UCSD-AML1 (cell line): ENCODE measurements around the gene SERPINE1.
"Not testable (repeated sequence)": the region's sequence is repeated elsewhere in the genome, so short reads cannot be mapped to it uniquely, and the experiment has no call there.

ENCODE experiments used
- DNase-seq: peaks from one replicate; lab custom pipeline; 2025; ENCODE audit not compliant: unreplicated experiment; lab: John Stamatoyannopoulos, UW

Gene SERPINE1

DNA sequence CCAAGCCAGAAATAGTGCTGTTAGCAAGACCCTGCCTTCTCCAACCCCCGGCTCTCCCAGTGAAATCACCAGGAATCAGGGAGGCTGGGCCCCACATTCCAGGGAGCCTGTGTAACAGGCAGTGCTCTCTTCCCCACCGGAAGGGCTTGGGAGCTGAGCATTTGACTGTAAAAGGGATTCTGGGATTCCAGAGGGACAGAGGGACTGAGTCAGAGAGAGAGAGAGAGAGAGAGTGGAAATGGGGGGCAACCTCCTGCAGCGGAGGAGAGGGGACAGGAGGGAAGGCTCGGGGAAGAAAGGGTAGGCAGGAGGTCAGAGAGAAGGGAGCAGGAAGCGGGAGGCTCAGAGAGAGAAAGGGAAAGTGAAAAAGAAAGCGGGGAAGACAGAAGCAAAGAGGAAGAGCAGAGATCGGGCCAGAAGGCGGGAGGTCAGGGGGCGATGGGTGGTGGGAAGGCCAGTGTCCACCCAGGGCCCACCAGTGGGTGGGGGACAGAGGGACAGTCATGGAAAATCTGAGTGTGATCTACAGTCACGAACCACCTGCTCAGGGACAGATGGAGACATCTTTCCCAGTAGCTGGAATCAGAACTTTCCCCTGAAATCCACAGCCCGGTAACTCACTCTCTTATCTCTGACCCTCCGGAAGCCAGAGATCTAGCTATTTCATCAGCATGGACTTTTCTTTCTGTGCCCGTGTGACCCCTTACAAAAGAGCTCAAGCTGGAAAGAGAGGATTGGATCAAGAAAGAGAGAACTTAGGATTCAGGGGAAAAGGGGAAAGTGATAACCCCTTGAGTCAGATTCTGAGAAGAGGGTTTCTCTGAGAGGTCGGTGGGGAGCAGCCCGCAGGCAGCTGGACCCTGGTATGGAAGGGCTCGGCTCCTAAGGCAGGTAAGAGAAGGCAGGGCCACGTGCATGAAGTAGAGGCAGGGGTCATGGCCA lies 4.6 kb upstream of the SERPINE1 start:
- DNase-seq = no peak

DNA sequence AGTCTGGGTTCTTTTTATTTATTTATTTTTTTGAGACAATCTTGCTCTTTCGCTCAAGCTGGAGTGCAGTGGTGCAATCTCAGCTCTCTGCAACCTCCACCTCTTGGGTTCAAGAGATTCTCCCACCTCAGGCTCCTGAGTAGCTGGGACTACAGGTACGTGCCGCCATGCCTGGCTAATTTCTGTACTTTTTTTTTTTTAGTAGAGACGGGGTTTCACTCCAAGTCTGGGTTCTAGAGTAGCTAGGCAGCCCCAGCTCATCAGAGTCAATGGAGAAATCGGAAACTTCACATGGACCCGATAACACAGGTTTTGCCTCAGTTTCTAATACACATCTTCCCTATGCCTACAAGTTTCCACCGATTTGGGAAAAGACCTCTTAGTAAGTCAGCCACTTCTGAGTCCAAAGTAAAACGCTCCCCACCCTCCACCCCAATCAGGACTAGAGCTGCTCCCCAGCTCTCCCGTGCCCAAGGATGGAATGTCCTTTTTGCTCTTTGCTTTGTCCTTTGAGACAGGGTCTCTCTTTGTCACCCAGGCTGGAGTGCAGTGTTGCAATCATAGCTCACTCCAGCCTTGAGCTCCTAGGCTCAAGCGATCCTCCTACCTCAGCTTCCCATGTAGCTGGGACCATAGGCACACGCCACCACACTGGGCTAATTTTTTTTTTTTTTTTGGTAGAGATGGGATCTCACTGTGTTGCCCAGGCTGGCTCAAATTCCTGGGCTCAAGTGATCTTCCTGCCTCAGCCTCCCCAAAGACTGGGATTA lies 3.8 kb upstream of the SERPINE1 start:
- DNase-seq = no peak

DNA sequence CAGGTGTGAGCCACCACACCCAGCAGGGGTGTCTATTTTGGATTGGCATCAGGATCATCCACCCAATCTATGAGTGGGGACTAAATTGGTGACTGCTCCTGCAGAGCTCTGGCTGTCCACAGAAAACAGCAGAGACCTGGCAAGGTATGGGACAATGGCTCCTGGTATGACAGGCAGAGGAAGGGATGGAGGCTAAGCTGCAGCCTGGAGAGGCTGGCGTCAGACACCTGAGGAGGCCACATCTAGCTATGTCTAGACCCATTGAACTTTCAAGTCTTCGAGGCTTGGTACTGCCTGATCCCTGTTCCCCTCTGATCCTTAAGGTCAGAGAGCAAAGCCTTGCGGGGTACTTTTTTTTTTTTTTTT lies 3.2 kb upstream of the SERPINE1 start:
- DNase-seq = no peak

DNA sequence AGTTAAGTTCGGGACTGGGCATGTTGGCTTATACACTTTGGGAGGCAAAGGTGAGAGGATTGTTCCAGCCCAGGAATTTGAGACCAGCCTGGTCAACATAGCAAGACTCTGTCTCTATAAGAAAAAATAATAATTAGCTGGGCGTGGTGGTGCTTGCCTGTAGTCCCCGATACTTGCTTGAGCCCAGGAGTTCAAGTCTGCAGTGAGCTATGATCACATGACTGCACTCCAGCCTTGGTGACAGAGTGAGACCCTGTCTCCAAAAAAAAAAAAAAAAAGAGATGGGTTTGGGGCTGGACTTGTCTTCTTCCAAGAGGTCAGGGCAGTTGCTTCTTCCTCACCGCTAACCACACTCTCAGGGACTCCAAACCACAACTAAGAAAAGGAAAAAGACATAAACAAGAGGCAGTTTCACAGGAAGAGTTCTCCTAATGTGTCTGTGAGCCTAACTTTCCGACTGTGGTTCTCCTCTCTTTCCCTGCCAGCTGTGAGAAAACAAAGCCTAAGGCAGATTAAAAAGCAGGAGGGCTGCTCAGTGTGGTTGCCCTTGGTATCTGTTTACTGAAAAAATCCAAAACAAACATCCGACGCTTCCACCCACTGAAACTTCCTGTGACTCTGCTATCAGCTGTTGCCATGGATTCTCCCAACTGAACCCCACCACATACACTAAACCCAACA lies 2.4 kb upstream of the SERPINE1 start:
- DNase-seq = peak; percentile 13

DNA sequence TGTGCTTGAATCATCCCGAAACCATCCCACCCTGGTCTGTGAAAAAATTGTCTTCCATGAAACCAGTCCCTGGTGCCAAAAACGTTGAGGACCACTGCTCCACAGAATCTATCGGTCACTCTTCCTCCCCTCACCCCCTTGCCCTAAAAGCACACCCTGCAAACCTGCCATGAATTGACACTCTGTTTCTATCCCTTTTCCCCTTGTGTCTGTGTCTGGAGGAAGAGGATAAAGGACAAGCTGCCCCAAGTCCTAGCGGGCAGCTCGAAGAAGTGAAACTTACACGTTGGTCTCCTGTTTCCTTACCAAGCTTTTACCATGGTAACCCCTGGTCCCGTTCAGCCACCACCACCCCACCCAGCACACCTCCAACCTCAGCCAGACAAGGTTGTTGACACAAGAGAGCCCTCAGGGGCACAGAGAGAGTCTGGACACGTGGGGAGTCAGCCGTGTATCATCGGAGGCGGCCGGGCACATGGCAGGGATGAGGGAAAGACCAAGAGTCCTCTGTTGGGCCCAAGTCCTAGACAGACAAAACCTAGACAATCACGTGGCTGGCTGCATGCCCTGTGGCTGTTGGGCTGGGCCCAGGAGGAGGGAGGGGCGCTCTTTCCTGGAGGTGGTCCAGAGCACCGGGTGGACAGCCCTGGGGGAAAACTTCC lies 784 bp upstream of the SERPINE1 start:
- DNase-seq = no peak

DNA sequence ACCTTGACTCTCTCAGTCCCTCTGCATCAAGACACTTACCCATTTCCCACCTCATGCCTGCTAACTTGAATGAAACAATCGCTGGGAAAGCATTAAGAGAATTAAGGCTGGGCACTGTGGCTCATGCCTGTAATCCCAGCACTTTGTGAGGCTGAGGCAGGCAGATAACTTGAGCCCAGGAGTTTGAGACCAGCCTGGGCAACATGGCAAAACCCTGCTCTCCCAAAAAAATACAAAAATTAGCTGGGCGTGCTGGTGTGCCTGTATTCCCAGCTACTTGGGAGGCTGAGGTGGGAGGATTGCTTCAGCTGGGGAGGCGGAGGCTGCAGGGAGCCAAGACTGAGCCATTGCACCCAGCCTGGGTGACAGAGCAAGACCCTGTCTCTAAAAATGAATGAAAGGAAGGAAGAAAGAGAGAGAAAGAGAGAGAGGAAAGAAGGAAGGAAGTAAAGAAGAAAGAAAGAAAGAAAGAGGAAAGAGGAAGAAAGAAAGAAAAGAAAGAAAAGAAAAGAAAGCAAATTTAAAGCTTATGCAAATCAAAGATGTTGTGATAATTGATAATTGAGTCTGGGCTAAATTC lies 646 bp downstream of the SERPINE1 start:
- DNase-seq = no peak

DNA sequence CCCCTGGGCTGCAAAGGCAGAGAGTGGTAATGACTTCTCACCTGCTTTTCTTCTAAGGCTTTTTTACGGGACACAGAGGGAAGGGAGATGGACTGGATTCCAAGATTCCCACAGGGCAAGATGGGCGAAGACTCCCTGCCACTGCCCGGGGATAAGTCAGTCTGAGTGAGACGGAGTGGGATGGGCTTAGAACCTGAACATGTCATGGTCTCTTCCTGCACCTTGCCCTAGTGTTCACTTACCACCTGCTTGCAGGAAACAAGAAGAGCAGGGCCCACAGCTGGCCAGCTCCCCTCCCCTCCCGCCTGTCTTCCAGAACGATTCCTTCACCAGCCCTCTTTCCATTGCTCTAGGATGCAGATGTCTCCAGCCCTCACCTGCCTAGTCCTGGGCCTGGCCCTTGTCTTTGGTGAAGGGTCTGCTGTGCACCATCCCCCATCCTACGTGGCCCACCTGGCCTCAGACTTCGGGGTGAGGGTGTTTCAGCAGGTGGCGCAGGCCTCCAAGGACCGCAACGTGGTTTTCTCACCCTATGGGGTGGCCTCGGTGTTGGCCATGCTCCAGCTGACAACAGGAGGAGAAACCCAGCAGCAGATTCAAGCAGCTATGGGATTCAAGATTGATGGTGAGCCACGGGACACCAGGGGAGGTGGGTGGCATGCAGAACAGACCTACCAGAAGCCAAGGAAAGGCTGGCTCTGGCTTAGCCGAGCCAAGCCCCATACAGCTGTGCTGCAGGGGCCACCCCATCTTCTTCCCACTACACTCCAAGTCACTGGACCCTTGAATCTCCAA lies 1.3 kb downstream of the SERPINE1 start:
- DNase-seq = no peak

DNA sequence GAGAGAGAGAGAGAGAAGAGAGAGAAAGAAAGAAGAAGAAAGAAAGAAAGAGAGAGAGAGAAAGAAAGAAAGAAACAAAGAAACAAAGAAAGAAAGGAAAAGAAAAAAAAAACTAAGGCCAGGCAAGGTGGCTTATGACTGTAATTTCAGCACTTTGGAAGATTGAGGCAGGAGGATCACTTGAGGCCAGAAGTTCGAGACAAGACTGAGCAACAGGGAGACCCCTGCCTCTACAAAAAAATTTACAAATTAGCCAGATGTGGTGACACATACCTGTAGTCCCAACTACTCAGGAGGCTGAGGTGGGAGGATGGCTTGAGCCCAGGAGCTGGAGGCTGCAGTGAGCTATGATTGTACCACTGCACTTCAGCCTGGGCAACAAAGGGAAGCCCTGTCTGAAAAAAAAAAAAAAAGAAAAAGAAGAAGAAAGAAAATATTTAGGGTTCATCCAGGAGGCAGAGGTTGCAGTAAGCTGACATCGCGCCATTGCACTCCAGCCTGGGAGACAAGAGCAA lies 2.8 kb downstream of the SERPINE1 start:
- DNase-seq = no peak

DNA sequence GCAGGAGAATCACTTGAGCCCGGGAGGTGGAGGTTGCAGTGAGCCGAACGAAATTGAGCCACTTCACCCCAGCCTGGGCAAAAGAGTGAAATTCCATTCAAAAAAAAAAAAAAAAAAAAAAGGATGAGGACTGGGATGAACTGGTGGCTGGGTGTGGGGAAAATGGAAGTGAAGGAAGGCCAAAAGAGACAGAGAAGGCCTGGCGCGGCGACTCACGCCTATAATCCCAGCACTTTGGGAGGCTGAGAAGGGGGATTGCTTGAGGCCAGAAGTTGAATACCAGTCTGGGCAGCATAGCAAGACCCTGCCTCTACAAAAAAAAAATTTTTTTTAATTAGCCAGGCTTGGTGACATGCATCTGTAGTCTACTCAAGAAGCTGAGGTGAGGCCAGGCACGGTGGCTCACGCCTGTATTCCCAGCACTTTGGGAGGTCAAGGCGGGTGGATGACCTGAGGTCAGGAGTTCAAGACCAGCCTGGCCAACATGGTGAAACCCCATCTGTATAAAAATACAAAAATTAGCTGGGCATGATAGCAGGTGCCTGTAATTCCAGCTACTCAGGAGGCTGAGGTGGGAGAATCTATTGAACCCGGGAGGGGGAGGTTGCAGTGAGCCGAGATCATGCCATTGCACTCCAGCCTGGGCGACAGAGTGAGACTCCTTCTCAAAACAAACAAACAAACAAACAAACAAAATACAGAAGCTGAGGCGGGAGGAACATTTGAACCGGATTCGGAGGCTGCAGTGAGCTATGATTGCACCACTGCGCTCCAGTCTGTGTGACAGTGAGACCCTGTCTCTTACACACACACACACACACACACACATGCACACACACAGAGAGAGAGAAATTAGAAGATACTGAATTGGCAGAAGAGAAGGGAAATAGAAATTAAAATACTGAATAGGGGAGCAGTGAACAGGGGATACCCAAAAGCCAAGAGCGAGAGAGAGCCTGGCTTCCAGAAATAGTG lies 6.0 kb downstream of the SERPINE1 start:
- DNase-seq = not testable (repeated sequence)

DNA sequence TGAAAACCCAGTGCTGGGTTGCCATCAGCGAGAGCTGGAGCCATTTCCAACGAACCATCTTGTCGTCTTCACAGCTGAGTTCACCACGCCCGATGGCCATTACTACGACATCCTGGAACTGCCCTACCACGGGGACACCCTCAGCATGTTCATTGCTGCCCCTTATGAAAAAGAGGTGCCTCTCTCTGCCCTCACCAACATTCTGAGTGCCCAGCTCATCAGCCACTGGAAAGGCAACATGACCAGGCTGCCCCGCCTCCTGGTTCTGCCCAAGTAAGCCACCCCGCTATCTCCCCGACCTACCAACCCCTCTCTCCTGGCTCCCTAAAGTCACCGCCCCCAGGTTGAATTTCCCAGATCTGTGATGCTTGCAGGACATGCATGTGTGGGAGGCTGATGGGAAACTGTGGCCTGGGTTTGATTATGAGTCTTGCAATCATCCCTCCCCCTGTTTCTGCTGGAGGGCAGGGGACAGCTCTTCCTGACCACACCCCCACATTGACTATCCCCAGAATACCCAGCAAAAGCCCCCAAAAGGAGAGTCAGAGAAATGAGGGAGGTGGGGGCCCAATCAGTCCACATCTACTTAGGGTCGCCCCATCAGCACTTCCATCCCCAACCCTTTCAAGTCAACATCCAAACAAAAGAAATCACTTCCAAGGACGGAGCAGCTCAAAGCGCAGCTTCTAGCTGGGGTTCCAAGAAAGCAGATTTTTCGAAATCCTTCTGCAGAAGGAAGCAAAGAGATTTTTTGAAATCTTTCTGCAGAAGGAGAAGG lies 6.9 kb downstream of the SERPINE1 start:
- no peak for DNase-seq

DNA sequence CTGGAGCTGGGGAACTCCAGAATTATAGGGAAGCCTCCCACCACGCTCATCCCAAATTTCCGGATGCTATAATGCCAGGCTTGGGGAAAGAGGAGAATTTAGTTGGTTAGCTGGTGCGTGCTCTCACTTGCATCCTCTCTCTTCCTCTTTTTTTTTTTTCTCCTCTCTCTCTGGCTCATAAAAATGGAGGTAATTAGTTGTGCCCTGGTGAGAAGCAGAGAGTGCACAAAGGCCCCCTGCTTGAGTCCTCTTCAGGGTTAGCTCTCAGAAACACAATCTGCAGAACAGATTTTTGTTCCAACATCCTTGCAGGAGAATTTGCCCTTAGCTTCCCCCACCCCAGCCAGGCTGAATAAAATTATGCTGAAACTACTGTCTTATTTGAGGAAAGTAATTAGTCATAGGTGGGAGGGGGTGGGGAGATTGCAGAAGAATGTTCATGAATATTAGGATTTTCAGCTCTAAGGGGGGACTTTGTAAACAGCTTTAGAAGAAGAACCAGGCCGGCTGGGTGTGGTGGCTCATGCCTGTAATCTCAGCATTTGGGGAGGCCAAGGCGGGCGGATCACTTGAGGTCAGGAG lies 7.6 kb downstream of the SERPINE1 start:
- DNase-seq = no peak

DNA sequence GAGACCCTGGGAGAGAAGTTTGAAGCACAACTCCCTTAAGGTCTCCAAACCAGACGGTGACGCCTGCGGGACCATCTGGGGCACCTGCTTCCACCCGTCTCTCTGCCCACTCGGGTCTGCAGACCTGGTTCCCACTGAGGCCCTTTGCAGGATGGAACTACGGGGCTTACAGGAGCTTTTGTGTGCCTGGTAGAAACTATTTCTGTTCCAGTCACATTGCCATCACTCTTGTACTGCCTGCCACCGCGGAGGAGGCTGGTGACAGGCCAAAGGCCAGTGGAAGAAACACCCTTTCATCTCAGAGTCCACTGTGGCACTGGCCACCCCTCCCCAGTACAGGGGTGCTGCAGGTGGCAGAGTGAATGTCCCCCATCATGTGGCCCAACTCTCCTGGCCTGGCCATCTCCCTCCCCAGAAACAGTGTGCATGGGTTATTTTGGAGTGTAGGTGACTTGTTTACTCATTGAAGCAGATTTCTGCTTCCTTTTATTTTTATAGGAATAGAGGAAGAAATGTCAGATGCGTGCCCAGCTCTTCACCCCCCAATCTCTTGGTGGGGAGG lies 10.8 kb downstream of the SERPINE1 start:
- no peak for DNase-seq

DNA sequence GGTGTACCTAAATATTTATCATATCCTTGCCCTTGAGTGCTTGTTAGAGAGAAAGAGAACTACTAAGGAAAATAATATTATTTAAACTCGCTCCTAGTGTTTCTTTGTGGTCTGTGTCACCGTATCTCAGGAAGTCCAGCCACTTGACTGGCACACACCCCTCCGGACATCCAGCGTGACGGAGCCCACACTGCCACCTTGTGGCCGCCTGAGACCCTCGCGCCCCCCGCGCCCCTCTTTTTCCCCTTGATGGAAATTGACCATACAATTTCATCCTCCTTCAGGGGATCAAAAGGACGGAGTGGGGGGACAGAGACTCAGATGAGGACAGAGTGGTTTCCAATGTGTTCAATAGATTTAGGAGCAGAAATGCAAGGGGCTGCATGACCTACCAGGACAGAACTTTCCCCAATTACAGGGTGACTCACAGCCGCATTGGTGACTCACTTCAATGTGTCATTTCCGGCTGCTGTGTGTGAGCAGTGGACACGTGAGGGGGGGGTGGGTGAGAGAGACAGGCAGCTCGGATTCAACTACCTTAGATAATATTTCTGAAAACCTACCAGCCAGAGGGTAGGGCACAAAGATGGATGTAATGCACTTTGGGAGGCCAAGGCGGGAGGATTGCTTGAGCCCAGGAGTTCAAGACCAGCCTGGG lies 11.4 kb downstream of the SERPINE1 start:
- peak; percentile 67 for DNase-seq

DNA sequence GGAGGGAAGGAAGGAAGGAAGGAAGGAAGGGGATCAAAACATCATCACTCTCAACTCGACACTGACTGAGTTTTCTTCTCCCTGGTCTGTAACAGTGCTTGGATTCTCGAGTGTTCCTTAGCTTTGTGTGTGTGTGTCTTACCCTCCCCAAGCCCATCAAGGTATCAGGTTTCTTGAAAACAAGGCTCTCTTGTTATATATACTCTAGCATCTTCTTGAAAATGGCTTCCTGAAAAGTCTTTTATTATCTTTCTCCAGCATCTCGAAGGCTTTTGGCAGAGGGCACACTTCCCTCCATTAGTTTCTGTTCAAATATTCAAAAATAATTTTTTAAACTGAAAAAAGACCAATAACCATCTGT lies 13.4 kb downstream of the SERPINE1 start:
- no peak for DNase-seq

DNA sequence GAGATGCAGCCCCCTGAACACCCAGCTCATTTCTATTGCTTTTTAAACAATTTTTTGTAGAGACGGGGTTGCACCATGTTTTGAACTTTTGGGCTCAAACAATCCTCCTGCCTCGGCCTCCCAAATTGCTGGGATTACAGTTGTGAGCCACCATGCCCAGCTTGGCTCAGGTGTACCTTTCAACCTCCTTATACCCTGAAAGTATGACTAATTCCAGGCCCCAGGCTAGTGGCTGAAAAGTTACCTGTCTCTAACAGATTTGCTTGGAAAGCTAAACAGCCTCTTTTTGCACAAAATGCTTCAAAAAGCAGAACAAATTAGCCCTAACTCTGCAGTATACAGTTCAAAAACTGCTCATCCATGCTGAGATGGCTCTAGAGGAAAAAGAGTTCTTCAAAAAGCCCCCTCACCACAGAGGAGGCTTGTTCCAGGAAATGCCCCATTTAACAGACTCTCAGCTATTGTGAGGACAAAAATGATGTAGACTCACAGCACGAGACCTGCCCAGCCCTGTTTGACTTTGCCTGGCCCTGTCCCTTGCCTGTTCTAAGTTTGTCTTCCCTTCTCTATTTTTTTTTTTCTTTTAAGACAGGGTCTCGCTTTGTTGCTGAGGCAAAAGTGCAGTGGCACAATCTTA lies 14.0 kb downstream of the SERPINE1 start:
- no peak for DNase-seq
